Endothelial cell of umbilical vein (primary cell): ENCODE results near the gene APP.

Experiments used
- CTCF ChIP-seq, 2 donors: IDR thresholded peaks; 1 replicate in 1 of 2; 2 replicates in 1 of 2; pipeline ENCODE4 v1.5.1; 2011; ENCODE audit warnings: low read length in 2 of 2, mild to moderate bottlenecking in 2 of 2, moderate library complexity in 2 of 2, control low read depth in 1 of 2, inconsistent platforms in 1 of 2, low read depth in 1 of 2; ENCODE audit not compliant: insufficient read depth in 1 of 2; ENCODE audit errors: extremely low read depth in 1 of 2
- EZH2 ChIP-seq: IDR thresholded peaks from 2 replicates; pipeline ENCODE4 v1.6.1; 2012; ENCODE audit warnings: borderline replicate concordance, low read depth, mild to moderate bottlenecking, moderate library complexity, low read length, inconsistent platforms; ENCODE audit not compliant: severe bottlenecking
- POLR2A ChIP-seq: IDR thresholded peaks from 2 replicates; pipeline ENCODE4 v1.6.1; 2012; ENCODE audit warnings: low read depth, mild to moderate bottlenecking, control low read depth, low read length
- POLR2AphosphoS5 ChIP-seq: IDR thresholded peaks from 2 replicates; pipeline ENCODE4 v1.6.1; 2012; ENCODE audit warnings: low read depth, mild to moderate bottlenecking, control low read depth, low read length, moderate library complexity; ENCODE audit not compliant: insufficient read depth
- TF ChIP-seq, protein P1 (sequence below): IDR thresholded peaks from 2 replicates; pipeline ENCODE4 v1.6.1; 2011; ENCODE audit not compliant: insufficient read depth, insufficient read length

DNA sequence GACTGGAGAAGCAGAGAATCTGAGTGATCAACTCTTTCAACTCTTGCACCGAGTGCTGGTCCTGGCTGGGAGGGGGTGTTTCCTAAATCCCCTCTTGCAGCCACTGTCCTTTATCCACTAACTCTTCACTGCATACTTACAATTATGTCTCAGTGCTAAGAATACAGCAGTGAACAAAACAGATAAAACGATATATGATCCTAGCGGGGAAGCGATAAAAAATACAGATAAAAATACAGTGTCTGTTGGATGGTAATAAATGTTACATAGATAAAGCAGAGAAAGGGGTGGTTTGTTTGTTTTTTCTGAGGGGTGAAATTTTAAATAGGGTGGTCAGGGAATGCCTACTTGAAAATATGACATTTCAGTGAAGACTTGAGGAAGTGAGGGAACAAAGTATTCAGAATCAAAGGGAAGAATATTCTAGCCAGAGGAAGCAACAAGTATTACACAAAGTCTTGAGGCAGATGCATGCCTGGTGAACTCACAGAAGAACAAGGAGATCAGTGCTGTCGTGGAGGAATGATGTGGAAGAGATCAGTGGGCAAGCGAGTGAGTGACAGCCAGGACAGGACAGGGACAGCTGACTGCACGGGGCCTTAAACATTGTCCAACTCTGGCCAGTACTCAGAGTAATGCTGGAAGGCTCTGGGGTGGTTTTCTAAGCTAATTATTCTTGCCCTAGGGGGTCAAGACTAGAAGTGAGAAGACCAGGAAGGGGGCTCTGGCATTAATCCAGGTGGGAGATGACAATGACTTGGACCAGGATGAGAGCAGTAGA, 110.0 kb downstream of the APP start:
- TF ChIP-seq POLR2A (no peak), CTCF (IDR thresholded peaks at IDR 0.05; ENCODE audit: extremely low read depth in 1 of 2, insufficient read depth in 1 of 2, low read depth in 1 of 2, low read length in 2 of 2) (no peak), POLR2AphosphoS5 (no peak), EZH2 (no peak)
- TF ChIP-seq, protein P1, sequence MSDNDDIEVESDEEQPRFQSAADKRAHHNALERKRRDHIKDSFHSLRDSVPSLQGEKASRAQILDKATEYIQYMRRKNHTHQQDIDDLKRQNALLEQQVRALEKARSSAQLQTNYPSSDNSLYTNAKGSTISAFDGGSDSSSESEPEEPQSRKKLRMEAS: no peak
